ENCODE measurements around the gene ABITRAM. TPM values are rescaled to one million over a fixed set of nuclear protein-coding genes. Genes with fewer than 3 reads are reported as not detected.

The ABITRAM gene
- total and polyA plus RNA-seq, 2 experiments from 2014 or later, result 10.1 to 11.5 TPM

DNA sequence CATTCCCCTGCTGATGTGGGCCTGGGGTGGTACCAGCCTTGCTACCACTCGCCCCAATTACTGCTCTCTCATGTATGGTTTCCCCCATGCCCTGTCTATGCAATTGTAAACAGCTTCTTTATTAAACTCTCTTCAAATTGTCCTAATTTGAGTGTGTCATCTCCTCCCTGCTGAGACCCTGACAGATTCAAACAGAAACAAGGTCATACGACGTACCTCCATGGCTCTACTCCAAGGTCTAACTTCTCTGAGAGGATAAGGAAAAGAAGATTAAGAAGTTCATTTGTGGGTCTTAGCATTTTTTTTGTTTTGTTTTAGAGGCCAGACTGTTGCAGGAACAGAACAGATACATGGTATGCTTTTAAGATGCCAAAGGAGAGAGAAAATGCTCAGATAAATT is 38.0 kb downstream of the ABITRAM start:
- H3K27ac ChIP-seq (ENCODE audit: low read depth), result no peak overlapping the region
- ATAC-seq (no peak), DNase-seq (ENCODE audit: low spot score) (no peak)
- no peaks in the 10 kb centered on the region for H3K4me1 Mint-ChIP-seq
- no peaks in the 10 kb centered on the region for H3K27me3 Mint-ChIP-seq (ENCODE audit: insufficient read depth, low read depth, poor library complexity)
- H3K27me3 ChIP-seq (ENCODE audit: insufficient read depth), result no peaks in the 10 kb centered on the region
- H3K27ac Mint-ChIP-seq, result no peak overlapping the region
- no peak overlapping the region for H3K4me3 Mint-ChIP-seq
- H3K4me3 ChIP-seq, result no peak overlapping the region
- no peaks in the 10 kb centered on the region for H3K4me1 ChIP-seq (ENCODE audit: insufficient read depth)
- no peaks in the 10 kb centered on the region for H3K9me2 ChIP-seq (ENCODE audit: insufficient read depth)
- no peaks in the 10 kb centered on the region for H3K9me3 Mint-ChIP-seq
- no peaks in the 10 kb centered on the region for H3K79me2 ChIP-seq (replicated peaks; ENCODE audit: insufficient read depth)
- peaks cover 4% of the 10 kb centered on the region; the same call in 1 of the 2 replicates for H3K36me3 ChIP-seq (ENCODE audit: insufficient read depth)
- H2AFZ ChIP-seq, result no peak overlapping the region
- H3F3A ChIP-seq (replicated peaks; ENCODE audit: low read depth), result no peaks in the 10 kb centered on the region
- no peaks in the 10 kb centered on the region for H4K20me1 ChIP-seq (replicated peaks; ENCODE audit: insufficient read depth)
- no peak for TF ChIP-seq JUNB (IDR thresholded peaks at IDR 0.05; ENCODE audit: unreplicated experiment)
- no peak for TF ChIP-seq ZNF114 (CRISPR knock-in tag; IDR thresholded peaks at IDR 0.05)
- no peak for TF ChIP-seq STAT1 (IDR thresholded peaks at IDR 0.05; ENCODE audit: unreplicated experiment)
- TF ChIP-seq, protein P1, sequence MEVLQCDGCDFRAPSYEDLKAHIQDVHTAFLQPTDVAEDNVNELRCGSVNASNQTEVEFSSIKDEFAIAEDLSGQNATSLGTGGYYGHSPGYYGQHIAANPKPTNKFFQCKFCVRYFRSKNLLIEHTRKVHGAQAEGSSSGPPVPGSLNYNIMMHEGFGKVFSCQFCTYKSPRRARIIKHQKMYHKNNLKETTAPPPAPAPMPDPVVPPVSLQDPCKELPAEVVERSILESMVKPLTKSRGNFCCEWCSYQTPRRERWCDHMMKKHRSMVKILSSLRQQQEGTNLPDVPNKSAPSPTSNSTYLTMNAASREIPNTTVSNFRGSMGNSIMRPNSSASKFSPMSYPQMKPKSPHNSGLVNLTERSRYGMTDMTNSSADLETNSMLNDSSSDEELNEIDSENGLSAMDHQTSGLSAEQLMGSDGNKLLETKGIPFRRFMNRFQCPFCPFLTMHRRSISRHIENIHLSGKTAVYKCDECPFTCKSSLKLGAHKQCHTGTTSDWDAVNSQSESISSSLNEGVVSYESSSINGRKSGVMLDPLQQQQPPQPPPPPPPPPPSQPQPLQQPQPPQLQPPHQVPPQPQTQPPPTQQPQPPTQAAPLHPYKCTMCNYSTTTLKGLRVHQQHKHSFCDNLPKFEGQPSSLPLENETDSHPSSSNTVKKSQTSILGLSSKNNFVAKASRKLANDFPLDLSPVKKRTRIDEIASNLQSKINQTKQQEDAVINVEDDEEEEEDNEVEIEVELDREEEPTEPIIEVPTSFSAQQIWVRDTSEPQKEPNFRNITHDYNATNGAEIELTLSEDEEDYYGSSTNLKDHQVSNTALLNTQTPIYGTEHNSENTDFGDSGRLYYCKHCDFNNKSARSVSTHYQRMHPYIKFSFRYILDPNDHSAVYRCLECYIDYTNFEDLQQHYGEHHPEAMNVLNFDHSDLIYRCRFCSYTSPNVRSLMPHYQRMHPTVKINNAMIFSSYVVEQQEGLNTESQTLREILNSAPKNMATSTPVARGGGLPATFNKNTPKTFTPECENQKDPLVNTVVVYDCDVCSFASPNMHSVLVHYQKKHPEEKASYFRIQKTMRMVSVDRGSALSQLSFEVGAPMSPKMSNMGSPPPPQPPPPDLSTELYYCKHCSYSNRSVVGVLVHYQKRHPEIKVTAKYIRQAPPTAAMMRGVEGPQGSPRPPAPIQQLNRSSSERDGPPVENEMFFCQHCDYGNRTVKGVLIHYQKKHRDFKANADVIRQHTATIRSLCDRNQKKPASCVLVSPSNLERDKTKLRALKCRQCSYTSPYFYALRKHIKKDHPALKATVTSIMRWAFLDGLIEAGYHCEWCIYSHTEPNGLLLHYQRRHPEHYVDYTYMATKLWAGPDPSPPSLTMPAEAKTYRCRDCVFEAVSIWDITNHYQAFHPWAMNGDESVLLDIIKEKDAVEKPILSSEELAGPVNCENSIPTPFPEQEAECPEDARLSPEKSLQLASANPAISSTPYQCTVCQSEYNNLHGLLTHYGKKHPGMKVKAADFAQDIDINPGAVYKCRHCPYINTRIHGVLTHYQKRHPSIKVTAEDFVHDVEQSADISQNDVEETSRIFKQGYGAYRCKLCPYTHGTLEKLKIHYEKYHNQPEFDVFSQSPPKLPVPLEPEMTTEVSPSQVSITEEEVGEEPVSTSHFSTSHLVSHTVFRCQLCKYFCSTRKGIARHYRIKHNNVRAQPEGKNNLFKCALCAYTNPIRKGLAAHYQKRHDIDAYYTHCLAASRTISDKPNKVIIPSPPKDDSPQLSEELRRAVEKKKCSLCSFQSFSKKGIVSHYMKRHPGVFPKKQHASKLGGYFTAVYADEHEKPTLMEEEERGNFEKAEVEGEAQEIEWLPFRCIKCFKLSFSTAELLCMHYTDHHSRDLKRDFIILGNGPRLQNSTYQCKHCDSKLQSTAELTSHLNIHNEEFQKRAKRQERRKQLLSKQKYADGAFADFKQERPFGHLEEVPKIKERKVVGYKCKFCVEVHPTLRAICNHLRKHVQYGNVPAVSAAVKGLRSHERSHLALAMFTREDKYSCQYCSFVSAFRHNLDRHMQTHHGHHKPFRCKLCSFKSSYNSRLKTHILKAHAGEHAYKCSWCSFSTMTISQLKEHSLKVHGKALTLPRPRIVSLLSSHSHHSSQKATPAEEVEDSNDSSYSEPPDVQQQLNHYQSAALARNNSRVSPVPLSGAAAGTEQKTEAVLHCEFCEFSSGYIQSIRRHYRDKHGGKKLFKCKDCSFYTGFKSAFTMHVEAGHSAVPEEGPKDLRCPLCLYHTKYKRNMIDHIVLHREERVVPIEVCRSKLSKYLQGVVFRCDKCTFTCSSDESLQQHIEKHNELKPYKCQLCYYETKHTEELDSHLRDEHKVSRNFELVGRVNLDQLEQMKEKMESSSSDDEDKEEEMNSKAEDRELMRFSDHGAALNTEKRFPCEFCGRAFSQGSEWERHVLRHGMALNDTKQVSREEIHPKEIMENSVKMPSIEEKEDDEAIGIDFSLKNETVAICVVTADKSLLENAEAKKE (CRISPR knock-in tag; IDR thresholded peaks at IDR 0.05), result no peak
- TF ChIP-seq EZH2phosphoT487 (IDR thresholded peaks at IDR 0.05; ENCODE audit: unreplicated experiment), result no peak
- TF ChIP-seq POLR2AphosphoS5 (IDR thresholded peaks at IDR 0.05; ENCODE audit: low read depth), result no peak
- TF ChIP-seq NANOG (IDR thresholded peaks at IDR 0.05; ENCODE audit: borderline replicate concordance), result no peak
- no peak for TF ChIP-seq EZH2 (IDR thresholded peaks at IDR 0.05; ENCODE audit: low read depth, unreplicated experiment)
- TF ChIP-seq, protein P2, sequence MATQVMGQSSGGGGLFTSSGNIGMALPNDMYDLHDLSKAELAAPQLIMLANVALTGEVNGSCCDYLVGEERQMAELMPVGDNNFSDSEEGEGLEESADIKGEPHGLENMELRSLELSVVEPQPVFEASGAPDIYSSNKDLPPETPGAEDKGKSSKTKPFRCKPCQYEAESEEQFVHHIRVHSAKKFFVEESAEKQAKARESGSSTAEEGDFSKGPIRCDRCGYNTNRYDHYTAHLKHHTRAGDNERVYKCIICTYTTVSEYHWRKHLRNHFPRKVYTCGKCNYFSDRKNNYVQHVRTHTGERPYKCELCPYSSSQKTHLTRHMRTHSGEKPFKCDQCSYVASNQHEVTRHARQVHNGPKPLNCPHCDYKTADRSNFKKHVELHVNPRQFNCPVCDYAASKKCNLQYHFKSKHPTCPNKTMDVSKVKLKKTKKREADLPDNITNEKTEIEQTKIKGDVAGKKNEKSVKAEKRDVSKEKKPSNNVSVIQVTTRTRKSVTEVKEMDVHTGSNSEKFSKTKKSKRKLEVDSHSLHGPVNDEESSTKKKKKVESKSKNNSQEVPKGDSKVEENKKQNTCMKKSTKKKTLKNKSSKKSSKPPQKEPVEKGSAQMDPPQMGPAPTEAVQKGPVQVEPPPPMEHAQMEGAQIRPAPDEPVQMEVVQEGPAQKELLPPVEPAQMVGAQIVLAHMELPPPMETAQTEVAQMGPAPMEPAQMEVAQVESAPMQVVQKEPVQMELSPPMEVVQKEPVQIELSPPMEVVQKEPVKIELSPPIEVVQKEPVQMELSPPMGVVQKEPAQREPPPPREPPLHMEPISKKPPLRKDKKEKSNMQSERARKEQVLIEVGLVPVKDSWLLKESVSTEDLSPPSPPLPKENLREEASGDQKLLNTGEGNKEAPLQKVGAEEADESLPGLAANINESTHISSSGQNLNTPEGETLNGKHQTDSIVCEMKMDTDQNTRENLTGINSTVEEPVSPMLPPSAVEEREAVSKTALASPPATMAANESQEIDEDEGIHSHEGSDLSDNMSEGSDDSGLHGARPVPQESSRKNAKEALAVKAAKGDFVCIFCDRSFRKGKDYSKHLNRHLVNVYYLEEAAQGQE (IDR thresholded peaks at IDR 0.05; ENCODE audit: unreplicated experiment), result no peak
- TF ChIP-seq, protein P3, sequence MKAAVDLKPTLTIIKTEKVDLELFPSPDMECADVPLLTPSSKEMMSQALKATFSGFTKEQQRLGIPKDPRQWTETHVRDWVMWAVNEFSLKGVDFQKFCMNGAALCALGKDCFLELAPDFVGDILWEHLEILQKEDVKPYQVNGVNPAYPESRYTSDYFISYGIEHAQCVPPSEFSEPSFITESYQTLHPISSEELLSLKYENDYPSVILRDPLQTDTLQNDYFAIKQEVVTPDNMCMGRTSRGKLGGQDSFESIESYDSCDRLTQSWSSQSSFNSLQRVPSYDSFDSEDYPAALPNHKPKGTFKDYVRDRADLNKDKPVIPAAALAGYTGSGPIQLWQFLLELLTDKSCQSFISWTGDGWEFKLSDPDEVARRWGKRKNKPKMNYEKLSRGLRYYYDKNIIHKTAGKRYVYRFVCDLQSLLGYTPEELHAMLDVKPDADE (IDR thresholded peaks at IDR 0.05), result no peak
- TF ChIP-seq, protein P4, sequence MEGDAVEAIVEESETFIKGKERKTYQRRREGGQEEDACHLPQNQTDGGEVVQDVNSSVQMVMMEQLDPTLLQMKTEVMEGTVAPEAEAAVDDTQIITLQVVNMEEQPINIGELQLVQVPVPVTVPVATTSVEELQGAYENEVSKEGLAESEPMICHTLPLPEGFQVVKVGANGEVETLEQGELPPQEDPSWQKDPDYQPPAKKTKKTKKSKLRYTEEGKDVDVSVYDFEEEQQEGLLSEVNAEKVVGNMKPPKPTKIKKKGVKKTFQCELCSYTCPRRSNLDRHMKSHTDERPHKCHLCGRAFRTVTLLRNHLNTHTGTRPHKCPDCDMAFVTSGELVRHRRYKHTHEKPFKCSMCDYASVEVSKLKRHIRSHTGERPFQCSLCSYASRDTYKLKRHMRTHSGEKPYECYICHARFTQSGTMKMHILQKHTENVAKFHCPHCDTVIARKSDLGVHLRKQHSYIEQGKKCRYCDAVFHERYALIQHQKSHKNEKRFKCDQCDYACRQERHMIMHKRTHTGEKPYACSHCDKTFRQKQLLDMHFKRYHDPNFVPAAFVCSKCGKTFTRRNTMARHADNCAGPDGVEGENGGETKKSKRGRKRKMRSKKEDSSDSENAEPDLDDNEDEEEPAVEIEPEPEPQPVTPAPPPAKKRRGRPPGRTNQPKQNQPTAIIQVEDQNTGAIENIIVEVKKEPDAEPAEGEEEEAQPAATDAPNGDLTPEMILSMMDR (conservative IDR thresholded peaks at IDR 0.05; ENCODE audit: low read depth in 2 of 2), result no peak
- TF ChIP-seq CREB1 (CRISPR knock-in tag; IDR thresholded peaks at IDR 0.05; ENCODE audit: low read depth), result no peak
- H3K36me3 Mint-ChIP-seq (ENCODE audit: low read depth), result peaks cover 18% of the 10 kb centered on the region
- H3K4me2 ChIP-seq, result no peak overlapping the region
